Naive thymus-derived CD4-positive, alpha-beta T cell (primary cell): ENCODE measurements around the gene MRTFB. TPM values are rescaled to one million over a fixed set of nuclear protein-coding genes. Genes with fewer than 3 reads are reported as not detected.

Experiments used
- ATAC-seq: fragments of 150-1000 bp; cut with Tn5 transposase; 2 replicates; pipeline ENCODE4 v1.10.0; 2021; ENCODE audit warnings: mild to moderate bottlenecking, moderate library complexity
- CTCF ChIA-PET: fragments of 350-600 bp; sonication (Branson Sonifier 250); formaldehyde crosslinking; loops from one replicate; lab custom pipeline; 2021; ENCODE audit warnings: antibody characterized with exemption; lab: Charles Lee
- POLR2A ChIA-PET: fragments of 350-600 bp; sonication (Branson Sonifier 250); formaldehyde crosslinking; loops from one replicate; lab custom pipeline; 2021; ENCODE audit warnings: antibody characterized with exemption, inconsistent platforms; lab: Charles Lee
- DNase-seq, 9 donors: peaks; one replicate each; pipeline versions ENCODE4 v3.0.0 to v3.0.0-alpha.2; 2020 to 2022; ENCODE audit warnings: mixed read lengths in 1 of 9
- H3K27ac ChIP-seq: one replicate; pipeline ENCODE4 v1.7.0; 2013; ENCODE audit warnings: mild to moderate bottlenecking, low read depth, low read length, moderate library complexity
- H3K27me3 ChIP-seq, 2 donors: one replicate each; pipeline ENCODE4 v1.7.0; 2013; ENCODE audit warnings: low read length in 2 of 2, mild to moderate bottlenecking in 2 of 2, moderate library complexity in 2 of 2; ENCODE audit not compliant: control insufficient read depth in 2 of 2, insufficient read depth in 2 of 2
- H3K36me3 ChIP-seq, 3 experiments: 1 replicate in 2 of 3; 2 replicates in 1 of 3; pipeline ENCODE4 v1.7.0; 2013; ENCODE audit warnings: low read length in 3 of 3, mild to moderate bottlenecking in 3 of 3, moderate library complexity in 1 of 3; ENCODE audit not compliant: insufficient read depth in 3 of 3, control insufficient read depth in 2 of 3
- H3K4me1 ChIP-seq, 2 donors: one replicate each; pipeline ENCODE4 v1.7.0; 2013; ENCODE audit warnings: low read length in 2 of 2, mild to moderate bottlenecking in 2 of 2, moderate library complexity in 1 of 2; ENCODE audit not compliant: control insufficient read depth in 2 of 2, insufficient read depth in 2 of 2
- H3K4me3 ChIP-seq: 2 replicates; pipeline ENCODE4 v1.7.0; 2013; ENCODE audit warnings: mild to moderate bottlenecking, low read length
- H3K9me3 ChIP-seq, 3 experiments: 1 replicate in 2 of 3; 2 replicates in 1 of 3; pipeline ENCODE4 v1.7.0; 2013; ENCODE audit warnings: low read length in 3 of 3; ENCODE audit not compliant: control insufficient read depth in 2 of 3
- H3K27ac Mint-ChIP-seq, 9 donors: one replicate each; pipeline ENCODE4 v1.8.0; 2020 to 2022; ENCODE audit warnings: mixed read lengths in 9 of 9, mild to moderate bottlenecking in 8 of 9, moderate library complexity in 5 of 9, inconsistent platforms in 2 of 9
- H3K27me3 Mint-ChIP-seq, 5 donors: one replicate each; pipeline ENCODE4 v1.8.0; 2021 to 2022; ENCODE audit warnings: mixed read lengths in 5 of 5, mild to moderate bottlenecking in 1 of 5
- H3K36me3 Mint-ChIP-seq, 5 donors: one replicate each; pipeline ENCODE4 v1.8.0; 2020 to 2022; ENCODE audit warnings: mixed read lengths in 5 of 5, mild to moderate bottlenecking in 3 of 5, inconsistent platforms in 1 of 5
- H3K4me1 Mint-ChIP-seq, 7 donors: one replicate each; pipeline ENCODE4 v1.8.0; 2020 to 2022; ENCODE audit warnings: mixed read lengths in 7 of 7, mild to moderate bottlenecking in 3 of 7, inconsistent platforms in 1 of 7
- H3K4me3 Mint-ChIP-seq, 10 donors: one replicate each; pipeline ENCODE4 v1.8.0; 2020 to 2022; ENCODE audit warnings: mild to moderate bottlenecking in 10 of 10, mixed read lengths in 10 of 10, moderate library complexity in 6 of 10, inconsistent platforms in 2 of 10
- H3K9me3 Mint-ChIP-seq, 11 donors: one replicate each; pipeline ENCODE4 v1.8.0; 2020 to 2022; ENCODE audit warnings: mixed read lengths in 11 of 11, mild to moderate bottlenecking in 4 of 11, inconsistent platforms in 1 of 11, moderate library complexity in 1 of 11
- intact Hi-C, 2 donors: fragments of 100-400 bp; cut with micrococcal nuclease; formaldehyde crosslinking; loops; one replicate each; pipeline ENCODE4 v1.15.1; 2023
- polyA plus RNA-seq, 2 donors: library from polyadenylated mRNA; unstranded; fragments of 300-500 nt; fragmentation: Illumina TruSeq; gene quantifications; one replicate each; pipeline ENCODE4 v1.2.3, GENCODE V29; 2021
- total RNA-seq, 6 experiments: library from RNA in 5 of 6; stranded (reverse) in 5 of 6; gene quantifications; 1 replicate in 5 of 6; 2 replicates in 1 of 6; pipeline ENCODE4 v1.2.3 and lab custom pipeline; 2021 to 2026

MRTFB gene
- total and polyA plus RNA-seq, 7 experiments from 2014 or later: 9.1 to 33.2 (median 25.4) TPM

DNA sequence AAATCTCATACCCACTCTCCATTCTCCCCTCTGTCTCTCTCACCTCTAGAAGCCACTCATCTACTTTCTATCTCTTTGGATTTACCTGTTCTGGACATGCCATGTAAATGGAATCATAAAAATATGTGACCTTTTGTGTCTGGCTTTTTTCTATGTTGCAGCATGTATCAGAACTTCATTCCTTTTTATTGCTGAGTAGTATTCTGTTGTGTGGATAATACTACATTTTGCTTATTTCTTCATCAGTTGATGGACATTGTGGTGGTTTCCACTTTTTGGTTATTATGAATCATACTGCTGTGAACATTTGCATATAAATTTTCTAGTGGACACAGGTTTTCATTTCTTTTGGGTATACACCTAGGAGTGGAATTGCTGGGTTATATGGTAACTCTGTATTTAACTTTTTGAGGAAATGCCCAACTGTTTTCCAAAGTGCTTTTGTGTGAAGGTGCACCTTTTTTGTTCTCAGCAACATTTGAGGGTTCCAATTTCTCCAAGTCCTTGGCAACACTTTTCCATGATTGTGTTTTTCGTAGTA is 18.2 kb downstream of the MRTFB start:
- Mint-ChIP-seq H3K9me3 (no peaks in the 10 kb centered on the region), H3K27me3 (no peaks in the 10 kb centered on the region), H3K36me3 (peaks cover 0 to 35% (median 17%) of the 10 kb centered on the region in 5 donors), H3K4me1 (peaks cover 2 to 74% (median 62%) of the 10 kb centered on the region in 7 donors), H3K4me3 (peak overlapping the region in 1 of 10 donors; percentile 42), H3K27ac (no peak overlapping the region)
- ChIA-PET CTCF (no interaction called here), POLR2A (no interaction called here)
- DNase-seq (no peak), ATAC-seq (no peak)
- intact Hi-C loops: no loop called here
- H3K27me3 ChIP-seq: no peaks in the 10 kb centered on the region
- no peaks in the 10 kb centered on the region for H3K9me3 ChIP-seq
- no peaks in the 10 kb centered on the region for H3K36me3 ChIP-seq
- H3K4me3 ChIP-seq: no peak overlapping the region
- H3K4me1 ChIP-seq: no peaks in the 10 kb centered on the region
- no peak overlapping the region for H3K27ac ChIP-seq

DNA sequence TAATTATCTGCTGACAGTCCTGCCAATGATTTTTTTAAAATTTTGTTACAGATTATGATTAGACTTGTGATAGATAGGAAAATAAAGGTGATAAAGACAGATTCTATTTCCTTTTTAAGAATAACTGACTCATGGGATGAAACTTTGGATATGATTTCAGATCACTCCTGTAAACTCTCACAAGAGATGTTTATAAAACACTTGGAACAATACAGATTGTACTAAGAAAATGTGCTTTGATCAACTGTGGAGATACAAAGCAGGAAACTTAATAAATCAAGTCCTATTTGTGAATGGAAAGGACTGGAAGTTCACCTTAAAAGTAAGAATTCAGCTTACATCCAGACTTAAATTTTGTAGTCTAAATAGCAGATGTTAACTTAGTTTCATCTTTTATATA is 21.4 kb downstream of the MRTFB start:
- no peaks in the 10 kb centered on the region for H3K36me3 ChIP-seq
- POLR2A ChIA-PET: no interaction called here
- H3K27ac ChIP-seq: no peak overlapping the region
- DNase-seq (no peak), ATAC-seq (no peak)
- peaks cover 0 to 35% (median 21%) of the 10 kb centered on the region in 5 donors for H3K36me3 Mint-ChIP-seq
- H3K27ac Mint-ChIP-seq: no peak overlapping the region
- H3K27me3 ChIP-seq: no peaks in the 10 kb centered on the region
- H3K4me3 Mint-ChIP-seq: no peak overlapping the region
- H3K9me3 ChIP-seq: no peaks in the 10 kb centered on the region
- H3K4me1 Mint-ChIP-seq: peaks cover 2 to 79% (median 53%) of the 10 kb centered on the region in 7 donors
- CTCF ChIA-PET: no interaction called here
- no peaks in the 10 kb centered on the region for H3K27me3 Mint-ChIP-seq
- no peaks in the 10 kb centered on the region for H3K4me1 ChIP-seq
- intact Hi-C loops: no loop called here
- H3K4me3 ChIP-seq: no peak overlapping the region
- no peaks in the 10 kb centered on the region for H3K9me3 Mint-ChIP-seq

GRCh38 chr16:14095883-14096551 is 24.9 kb downstream of the MRTFB start:
- Histone ChIP-seq H3K4me1 (no peaks in the 10 kb centered on the region), H3K27me3 (no peaks in the 10 kb centered on the region), H3K36me3 (no peaks in the 10 kb centered on the region), H3K9me3 (no peaks in the 10 kb centered on the region), H3K27ac (no peak overlapping the region), H3K4me3 (no peak overlapping the region)
- intact Hi-C loops: no loop called here
- Mint-ChIP-seq H3K9me3 (no peaks in the 10 kb centered on the region), H3K27ac (no peak overlapping the region), H3K27me3 (no peaks in the 10 kb centered on the region), H3K4me1 (peaks cover 4 to 77% (median 35%) of the 10 kb centered on the region in 7 donors), H3K4me3 (no peak overlapping the region), H3K36me3 (peaks cover 0 to 19% (median 7%) of the 10 kb centered on the region in 5 donors)
- ChIA-PET CTCF (no interaction called here), POLR2A (no interaction called here)
- ATAC-seq (no peak), DNase-seq (no peak)

DNA sequence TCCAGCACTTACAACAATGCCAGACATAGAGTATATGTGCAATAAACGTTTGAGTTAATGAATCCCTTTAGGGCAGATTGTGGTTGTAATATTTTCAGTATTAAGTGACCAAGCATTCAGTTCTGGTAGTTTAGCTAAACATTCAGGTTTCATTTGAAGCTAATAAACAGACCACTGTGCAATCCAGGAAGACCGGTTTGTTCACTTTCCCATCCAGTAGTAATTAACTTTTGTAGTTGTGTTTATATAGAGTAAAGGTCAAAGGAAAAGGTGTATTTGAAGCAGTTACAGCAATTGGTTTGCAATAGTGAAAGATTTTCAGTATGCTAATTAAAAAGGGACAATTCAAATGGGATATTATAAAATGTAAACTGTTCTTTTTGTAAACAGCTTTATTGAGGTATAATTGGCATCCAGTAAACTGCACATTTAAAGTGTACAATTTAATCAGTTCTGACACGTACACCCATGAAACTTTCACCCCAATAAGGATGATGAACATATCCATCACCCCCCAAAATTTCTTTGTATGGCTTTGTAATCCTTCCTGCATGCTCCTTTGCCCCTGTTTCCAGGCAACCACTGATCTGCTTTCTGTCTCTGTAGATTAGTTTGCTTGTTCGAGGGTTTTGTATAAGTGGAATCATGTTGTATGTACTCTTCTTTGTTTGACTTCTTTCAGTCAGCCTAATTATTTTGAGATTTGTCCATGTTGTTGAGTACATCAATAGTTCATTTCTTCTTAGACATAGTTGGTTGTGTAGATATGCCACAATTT is 26.3 kb downstream of the MRTFB start:
- H3K27me3 ChIP-seq: no peaks in the 10 kb centered on the region
- no peaks in the 10 kb centered on the region for H3K9me3 Mint-ChIP-seq
- H3K27ac ChIP-seq: no peak overlapping the region
- H3K4me1 ChIP-seq: no peaks in the 10 kb centered on the region
- CTCF ChIA-PET: no interaction called here
- H3K27ac Mint-ChIP-seq: no peak overlapping the region
- no peaks in the 10 kb centered on the region for H3K36me3 ChIP-seq
- peaks cover 9 to 81% (median 38%) of the 10 kb centered on the region in 7 donors for H3K4me1 Mint-ChIP-seq
- DNase-seq: no peak
- H3K9me3 ChIP-seq: no peaks in the 10 kb centered on the region
- H3K27me3 Mint-ChIP-seq: no peaks in the 10 kb centered on the region
- intact Hi-C loops: no loop called here
- ATAC-seq: no peak
- peaks cover 0 to 15% (median 4%) of the 10 kb centered on the region in 5 donors for H3K36me3 Mint-ChIP-seq
- no peak overlapping the region for H3K4me3 ChIP-seq
- POLR2A ChIA-PET: interaction anchor here (1.7 kb wide), 1 partner anchor 11 kb away, joined by 3 read pairs; no protein-coding TSS in a partner anchor
- H3K4me3 Mint-ChIP-seq: no peak overlapping the region

GRCh38 chr16:14098081-14098480 is 27.0 kb downstream of the MRTFB start:
- Mint-ChIP-seq H3K27ac (no peak overlapping the region), H3K4me3 (no peak overlapping the region), H3K9me3 (peaks cover 0 to 1% (median 0%) of the 10 kb centered on the region in 11 donors), H3K27me3 (no peaks in the 10 kb centered on the region), H3K4me1 (peaks cover 9 to 81% (median 42%) of the 10 kb centered on the region in 7 donors), H3K36me3 (peaks cover 0 to 15% (median 4%) of the 10 kb centered on the region in 5 donors)
- no peak overlapping the region for H3K27ac ChIP-seq
- no peaks in the 10 kb centered on the region for H3K36me3 ChIP-seq
- ChIA-PET POLR2A (interaction anchor here (1.7 kb wide), 1 partner anchor 10 kb away, joined by 3 read pairs; no protein-coding TSS in a partner anchor), CTCF (no interaction called here)
- no peak for DNase-seq
- intact Hi-C loops: no loop called here
- ATAC-seq: no peak
- H3K9me3 ChIP-seq: no peaks in the 10 kb centered on the region
- H3K4me1 ChIP-seq: no peaks in the 10 kb centered on the region
- H3K4me3 ChIP-seq: no peak overlapping the region
- H3K27me3 ChIP-seq: no peaks in the 10 kb centered on the region

DNA sequence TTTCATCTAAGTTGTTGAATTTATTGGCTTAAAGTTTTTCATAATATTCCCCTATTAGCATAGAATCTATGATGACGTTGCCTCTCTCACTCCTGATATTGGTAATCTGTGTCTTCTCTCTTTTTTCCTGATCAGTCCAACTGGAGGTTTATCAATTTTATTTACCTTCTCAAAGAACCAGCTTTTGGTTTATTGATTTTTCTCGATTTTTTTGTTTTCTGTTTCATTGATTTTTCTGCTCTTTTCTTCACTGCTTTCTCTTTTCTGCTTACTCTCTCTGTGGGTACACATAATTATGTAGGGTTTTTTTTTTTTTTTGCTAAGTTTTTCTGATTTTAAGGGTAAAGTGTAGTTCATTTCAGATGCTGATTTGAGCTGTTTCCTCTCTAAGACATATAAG is 29.7 kb downstream of the MRTFB start:
- no peaks in the 10 kb centered on the region for H3K27me3 Mint-ChIP-seq
- no peaks in the 10 kb centered on the region for H3K9me3 ChIP-seq
- ChIA-PET CTCF (no interaction called here), POLR2A (no interaction called here)
- ATAC-seq: no peak
- H3K9me3 Mint-ChIP-seq: peaks cover 0 to 1% (median 0%) of the 10 kb centered on the region in 11 donors
- DNase-seq: no peak
- peaks cover 10 to 78% (median 49%) of the 10 kb centered on the region in 7 donors for H3K4me1 Mint-ChIP-seq
- no peak overlapping the region for H3K4me3 ChIP-seq
- H3K36me3 Mint-ChIP-seq: peaks cover 0 to 13% (median 4%) of the 10 kb centered on the region in 5 donors
- intact Hi-C loops: no loop called here
- H3K36me3 ChIP-seq: no peaks in the 10 kb centered on the region
- H3K27ac ChIP-seq: no peak overlapping the region
- H3K4me3 Mint-ChIP-seq: peak overlapping the region in 1 of 10 donors; percentile 7
- H3K27me3 ChIP-seq: no peaks in the 10 kb centered on the region
- peaks cover 0 to 8% of the 10 kb centered on the region in 2 donors for H3K4me1 ChIP-seq
- H3K27ac Mint-ChIP-seq: peak overlapping the region in 3 of 9 donors; percentile 0 to 20 (median 3)
